OCI-LY1 (cell line): ENCODE measurements around the gene ARID5B.

Source experiments
- H2AFZ ChIP-seq: fragments of 200-600 bp; sonication (generic), shearing (Covaris generic); 2 replicates; pipeline ENCODE4 v1.6.0; 2014; ENCODE audit warnings: antibody characterized with exemption, mild to moderate bottlenecking, low read length
- H3F3A ChIP-seq: fragments of 200-600 bp; sonication (generic), shearing (Covaris generic); 2 replicates; pipeline ENCODE4 v1.6.0; 2014; ENCODE audit warnings: mild to moderate bottlenecking, antibody characterized with exemption, low read length, moderate library complexity; ENCODE audit not compliant: insufficient read depth
- H3K27ac ChIP-seq: fragments of 200-600 bp; sonication (generic); 2 replicates; pipeline ENCODE4 v1.5.1; 2014; ENCODE audit warnings: low read length, mixed run types, mild to moderate bottlenecking, low read depth; ENCODE audit not compliant: poor library complexity, severe bottlenecking
- H3K27me3 ChIP-seq: fragments of 200-600 bp; sonication (generic); 2 replicates; pipeline ENCODE4 v1.6.0; 2014; ENCODE audit warnings: antibody characterized with exemption, mild to moderate bottlenecking, low read length, moderate library complexity; ENCODE audit not compliant: insufficient read depth
- H3K36me3 ChIP-seq: fragments of 200-600 bp; sonication (generic); 2 replicates; pipeline ENCODE4 v1.6.1; 2014; ENCODE audit warnings: mild to moderate bottlenecking, antibody characterized with exemption, low read length, moderate library complexity, mixed read lengths; ENCODE audit not compliant: insufficient read depth
- H3K4me1 ChIP-seq: fragments of 200-600 bp; sonication (generic); 2 replicates; pipeline ENCODE4 v1.5.1; 2014; ENCODE audit warnings: mild to moderate bottlenecking, low read length, moderate library complexity; ENCODE audit not compliant: insufficient read depth, severe bottlenecking
- H3K4me2 ChIP-seq: fragments of 200-600 bp; sonication (generic), shearing (Covaris generic); 2 replicates; pipeline ENCODE4 v1.6.1; 2014; ENCODE audit warnings: low read length
- H3K4me3 ChIP-seq: fragments of 200-600 bp; sonication (generic); 2 replicates; pipeline ENCODE4 v1.5.1; 2014; ENCODE audit warnings: low read length, low read depth, mild to moderate bottlenecking, mixed read lengths; ENCODE audit not compliant: poor library complexity, severe bottlenecking
- H3K79me2 ChIP-seq: fragments of 200-600 bp; shearing (Covaris generic); 2 replicates; pipeline ENCODE4 v1.6.1; 2016; ENCODE audit warnings: mixed run types, low read length, mixed read lengths; ENCODE audit not compliant: insufficient read depth
- H3K9ac ChIP-seq: fragments of 200-600 bp; sonication (generic), shearing (Covaris generic); 2 replicates; pipeline ENCODE4 v1.6.1; 2014; ENCODE audit warnings: mild to moderate bottlenecking, low read length, mixed read lengths
- H3K9me2 ChIP-seq: fragments of 200-600 bp; sonication (generic), shearing (Covaris generic); 2 replicates; pipeline ENCODE4 v1.6.1; 2014; ENCODE audit warnings: low read depth, mild to moderate bottlenecking, low read length, mixed read lengths
- H3K9me3 ChIP-seq: fragments of 200-600 bp; shearing (Covaris generic); 2 replicates; pipeline ENCODE4 v1.6.1; 2014; ENCODE audit warnings: low read length, mixed read lengths
- H4K20me1 ChIP-seq: fragments of 200-600 bp; sonication (generic), shearing (Covaris generic); 2 replicates; pipeline ENCODE4 v1.6.0; 2016; ENCODE audit warnings: mild to moderate bottlenecking, low read length; ENCODE audit not compliant: insufficient read depth
- EZH2 ChIP-seq: fragments of 200-600 bp; sonication (generic), shearing (Covaris generic); IDR thresholded peaks from 2 replicates; pipeline ENCODE4 v1.8.0; 2017; ENCODE audit warnings: borderline replicate concordance, mixed run types, mild to moderate bottlenecking, antibody characterized with exemption, low read length, moderate library complexity, mixed read lengths
- TF ChIP-seq, protein P1 (sequence below): fragments of 200-600 bp; sonication (generic), shearing (Covaris generic); IDR thresholded peaks from 2 replicates; pipeline ENCODE4 v1.5.1; 2017; ENCODE audit warnings: mild to moderate bottlenecking, antibody characterized with exemption, low read length, moderate library complexity, mixed read lengths

Gene ARID5B

DNA sequence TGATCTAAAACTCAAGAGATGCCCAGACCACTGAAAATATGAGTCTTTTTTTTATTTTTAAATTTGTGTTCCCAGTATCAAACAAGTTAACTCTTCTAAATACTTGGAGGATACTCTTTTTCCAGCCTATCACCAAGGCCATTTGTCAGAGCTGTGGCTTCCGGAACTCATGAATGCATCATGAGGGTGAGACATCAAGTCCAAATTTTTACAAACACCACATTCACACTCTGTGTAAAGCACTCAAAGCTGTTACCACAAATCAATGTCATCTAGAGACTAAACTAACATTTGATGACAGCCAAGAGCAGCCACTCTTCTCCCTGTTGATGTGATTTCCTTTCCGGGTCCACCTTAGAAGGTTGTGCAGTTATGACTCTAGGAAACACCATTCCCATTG is 43.8 kb upstream of the ARID5B start:
- Histone ChIP-seq H3K4me3 (no peak overlapping the region), H3K4me1 (no peaks in the 10 kb centered on the region), H4K20me1 (no peaks in the 10 kb centered on the region), H3F3A (no peaks in the 10 kb centered on the region), H3K79me2 (no peaks in the 10 kb centered on the region), H3K27ac (no peak overlapping the region), H3K36me3 (no peaks in the 10 kb centered on the region), H2AFZ (no peak overlapping the region), H3K9me3 (no peaks in the 10 kb centered on the region), H3K27me3 (0 out of 2 replicates have a peak, but pooled peaks cover 4% of the 10 kb centered on the region), H3K9me2 (no peaks in the 10 kb centered on the region), H3K4me2 (no peak overlapping the region), H3K9ac (no peak overlapping the region)
- TF ChIP-seq, protein P1, sequence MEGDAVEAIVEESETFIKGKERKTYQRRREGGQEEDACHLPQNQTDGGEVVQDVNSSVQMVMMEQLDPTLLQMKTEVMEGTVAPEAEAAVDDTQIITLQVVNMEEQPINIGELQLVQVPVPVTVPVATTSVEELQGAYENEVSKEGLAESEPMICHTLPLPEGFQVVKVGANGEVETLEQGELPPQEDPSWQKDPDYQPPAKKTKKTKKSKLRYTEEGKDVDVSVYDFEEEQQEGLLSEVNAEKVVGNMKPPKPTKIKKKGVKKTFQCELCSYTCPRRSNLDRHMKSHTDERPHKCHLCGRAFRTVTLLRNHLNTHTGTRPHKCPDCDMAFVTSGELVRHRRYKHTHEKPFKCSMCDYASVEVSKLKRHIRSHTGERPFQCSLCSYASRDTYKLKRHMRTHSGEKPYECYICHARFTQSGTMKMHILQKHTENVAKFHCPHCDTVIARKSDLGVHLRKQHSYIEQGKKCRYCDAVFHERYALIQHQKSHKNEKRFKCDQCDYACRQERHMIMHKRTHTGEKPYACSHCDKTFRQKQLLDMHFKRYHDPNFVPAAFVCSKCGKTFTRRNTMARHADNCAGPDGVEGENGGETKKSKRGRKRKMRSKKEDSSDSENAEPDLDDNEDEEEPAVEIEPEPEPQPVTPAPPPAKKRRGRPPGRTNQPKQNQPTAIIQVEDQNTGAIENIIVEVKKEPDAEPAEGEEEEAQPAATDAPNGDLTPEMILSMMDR: no peak

- Histone ChIP-seq H3K4me2 (no peak overlapping the region), H3K79me2 (no peaks in the 10 kb centered on the region), H3K9ac (no peak overlapping the region), H3K4me1 (no peaks in the 10 kb centered on the region), H3K36me3 (no peaks in the 10 kb centered on the region), H4K20me1 (no peaks in the 10 kb centered on the region), H3F3A (no peaks in the 10 kb centered on the region), H3K4me3 (no peak overlapping the region), H3K9me3 (no peaks in the 10 kb centered on the region), H2AFZ (no peak overlapping the region), H3K27me3 (0 out of 2 replicates have a peak, but pooled peaks cover 4% of the 10 kb centered on the region), H3K27ac (no peak overlapping the region), H3K9me2 (no peaks in the 10 kb centered on the region)
- TF ChIP-seq, protein P1: no peak
These were observed 41.7 kb upstream of the ARID5B start for GRCh38 chr10:61859786-61860185.

GRCh38 chr10:61860964-61861758 is 40.3 kb upstream of the ARID5B start:
- Histone ChIP-seq H2AFZ (no peak overlapping the region), H3K27me3 (0 out of 2 replicates have a peak, but pooled peaks cover 4% of the 10 kb centered on the region), H3K9me3 (no peaks in the 10 kb centered on the region)

More at GRCh38 chr10:61860964-61861758, 40.3 kb upstream of the ARID5B start:
- Histone ChIP-seq H3K79me2 (no peaks in the 10 kb centered on the region), H3K36me3 (no peaks in the 10 kb centered on the region), H3K4me1 (no peaks in the 10 kb centered on the region), H3K4me3 (no peak overlapping the region), H3K27ac (no peak overlapping the region), H3K4me2 (no peak overlapping the region), H3K9ac (no peak overlapping the region), H3F3A (no peaks in the 10 kb centered on the region), H4K20me1 (no peaks in the 10 kb centered on the region), H3K9me2 (no peaks in the 10 kb centered on the region)
- no peak for TF ChIP-seq EZH2
- TF ChIP-seq, protein P1: no peak
